Limb (tissue), 2 donors: Measurements from ENCODE around the gene LIPK.
A peak's percentile ranks its signal among the peaks of the same experiment; 100 is the strongest.
"Not testable (repeated sequence)": the region's sequence is repeated elsewhere in the genome, so short reads cannot be mapped to it uniquely, and the experiment has no call there.

ENCODE experiments used
- DNase-seq, 2 donors: peaks; one replicate each; pipeline ENCODE4 v3.0.0-alpha.2; 2016; ENCODE audit errors: extremely low spot score in 2 of 2

Gene LIPK

GRCh38 chr10:88715517-88715916, 9.5 kb downstream of the LIPK start:
- no peak for DNase-seq

DNA sequence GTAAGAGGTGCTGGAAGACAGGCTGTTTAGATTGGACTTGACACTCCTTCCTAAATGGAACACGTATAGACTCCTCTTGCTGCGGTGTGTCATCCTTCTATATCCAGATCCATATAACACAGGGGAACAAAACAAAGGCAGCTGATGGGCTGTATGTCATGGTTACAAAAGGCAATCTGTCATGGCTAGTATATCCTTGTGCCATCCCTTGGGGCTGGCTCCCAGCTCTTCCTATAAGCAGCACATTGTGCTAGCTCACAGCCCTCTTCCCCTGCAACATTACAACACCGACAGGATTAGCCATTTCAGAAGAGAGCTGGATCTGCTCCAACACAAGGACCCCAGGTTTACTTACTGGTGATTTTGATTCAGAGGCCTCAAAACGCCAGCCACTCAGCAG, 15.3 kb downstream of the LIPK start:
- no peak for DNase-seq

DNA sequence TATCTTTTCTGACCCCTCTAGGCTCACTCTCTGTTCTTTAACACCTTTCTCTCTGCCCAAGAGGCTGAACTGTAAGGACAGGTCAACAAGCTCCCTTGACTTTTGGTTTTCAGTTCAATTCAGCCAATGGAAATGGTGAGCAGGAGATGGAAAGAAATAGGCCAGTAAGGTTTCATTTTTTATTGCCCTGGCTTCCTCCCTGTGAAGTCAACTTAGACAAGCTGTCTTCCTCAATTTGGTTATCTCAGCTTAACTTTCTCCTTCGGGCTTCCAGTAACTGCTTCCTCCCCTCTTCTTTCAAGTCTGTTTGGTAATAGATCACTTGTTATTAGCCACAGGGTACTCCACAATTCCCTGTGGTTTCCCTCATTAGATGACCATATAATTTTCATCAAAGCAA, 19.7 kb downstream of the LIPK start:
- no peak for DNase-seq

GRCh38 chr10:88728107-88728763, 22.2 kb downstream of the LIPK start:
- no peak for DNase-seq

GRCh38 chr10:88730864-88731263, 24.8 kb downstream of the LIPK start:
- DNase-seq: no peak

DNA sequence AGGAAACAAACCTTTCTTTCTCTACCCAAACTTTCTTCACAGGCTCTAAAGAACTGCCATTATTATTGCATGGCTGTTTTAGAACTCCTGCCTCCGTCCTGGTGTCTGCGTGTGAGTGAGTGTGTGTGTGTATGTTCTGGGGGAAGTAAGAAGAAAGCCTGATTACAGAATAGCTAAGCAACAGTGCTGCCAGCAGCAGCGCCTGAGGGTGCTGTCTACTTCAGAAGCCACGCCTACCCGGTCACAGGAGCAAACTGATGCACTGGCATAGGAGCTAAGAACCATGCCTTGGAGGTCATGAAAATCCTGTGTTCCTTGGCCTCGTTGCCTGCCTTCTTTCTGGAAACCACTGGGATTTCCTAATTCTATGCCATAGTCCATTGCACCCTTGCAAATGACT, 25.2 kb downstream of the LIPK start:
- DNase-seq: no peak

GRCh38 chr10:88733215-88733614, 27.2 kb downstream of the LIPK start:
- no peak for DNase-seq

DNA sequence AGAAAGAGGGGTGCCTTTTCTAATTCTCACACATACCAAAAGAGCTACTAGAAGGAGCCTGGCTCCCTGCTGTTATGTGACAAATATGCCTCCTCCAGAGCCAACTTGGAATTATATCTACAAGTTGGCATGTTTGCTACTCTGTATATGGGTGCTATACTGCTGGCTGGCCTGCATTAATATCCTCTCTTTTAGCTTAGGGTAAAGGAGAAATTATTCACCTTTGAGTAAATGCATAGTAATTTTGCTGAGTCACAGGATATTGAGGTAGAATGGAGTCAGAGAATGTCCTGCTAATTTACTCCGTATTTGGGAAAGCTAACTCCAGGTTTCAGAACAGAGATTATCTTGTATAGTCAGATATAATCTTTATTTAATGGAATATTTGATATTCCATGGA, 29.6 kb downstream of the LIPK start:
- no peak for DNase-seq

- DNase-seq: not testable (repeated sequence)
Observed at GRCh38 chr10:88741921-88742320, 35.9 kb downstream of the LIPK start.

- no peak for DNase-seq
Observed at GRCh38 chr10:88742448-88742847, 36.4 kb downstream of the LIPK start.

- no peak for DNase-seq
Observed at GRCh38 chr10:88744002-88744401, 38.0 kb downstream of the LIPK start.

DNA sequence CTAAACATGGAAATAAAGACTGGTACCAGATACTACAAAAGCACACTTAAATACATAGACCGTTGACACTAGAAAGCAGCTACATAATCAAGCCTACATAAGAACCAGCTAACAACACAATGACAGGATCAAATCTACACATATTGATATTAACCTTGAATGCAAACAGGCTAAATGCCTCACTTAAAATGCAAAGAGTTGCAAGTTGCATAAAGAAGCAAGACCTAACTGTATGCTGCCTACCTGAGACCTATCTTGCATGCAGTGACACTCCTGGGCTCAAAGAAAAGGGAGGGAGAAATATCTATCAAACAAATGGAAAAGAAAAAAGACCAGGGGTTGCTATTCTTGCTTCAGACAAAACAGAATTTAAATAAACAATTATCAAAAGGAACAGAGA, 39.6 kb downstream of the LIPK start:
- no peak for DNase-seq

DNA sequence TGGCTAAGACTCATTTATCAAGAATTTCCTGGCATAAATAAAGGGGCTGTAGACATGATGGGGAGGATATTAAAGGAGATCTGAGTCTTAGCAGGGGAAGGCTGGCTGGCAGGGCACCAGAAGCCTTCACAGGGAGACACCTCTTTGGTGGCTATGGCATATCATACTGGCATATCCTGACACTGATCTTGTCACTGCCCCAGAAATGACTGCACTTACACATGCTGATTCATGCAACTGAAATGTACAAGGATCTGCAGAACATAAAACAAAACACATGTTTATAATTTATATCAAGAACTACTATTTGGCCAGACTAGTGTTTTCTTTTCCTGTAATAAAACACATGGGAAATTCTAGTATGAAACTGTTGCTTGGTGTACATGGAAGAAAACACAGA, 48.2 kb downstream of the LIPK start:
- peak in 1 of 2 donors; percentile 34 for DNase-seq

GRCh38 chr10:88755753-88756152, 49.7 kb downstream of the LIPK start:
- DNase-seq: no peak

DNA sequence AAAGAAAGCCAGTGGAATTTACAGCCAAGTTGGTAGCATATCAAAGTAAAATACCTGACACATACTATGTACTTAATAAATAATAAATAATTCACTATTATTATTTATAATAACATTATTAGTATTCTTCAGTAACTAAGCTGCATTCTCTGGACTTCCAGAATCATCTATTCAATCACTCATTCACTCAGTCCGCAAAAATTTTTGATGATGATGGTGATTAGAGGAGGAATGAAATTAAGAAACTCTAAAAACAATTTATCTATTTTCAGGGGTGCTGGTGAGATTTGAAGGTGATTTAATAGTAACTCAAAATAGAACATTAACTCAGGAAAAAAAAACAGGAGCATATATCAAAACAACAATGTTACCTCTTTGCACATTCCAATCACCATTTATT, 50.6 kb downstream of the LIPK start:
- DNase-seq: no peak

DNA sequence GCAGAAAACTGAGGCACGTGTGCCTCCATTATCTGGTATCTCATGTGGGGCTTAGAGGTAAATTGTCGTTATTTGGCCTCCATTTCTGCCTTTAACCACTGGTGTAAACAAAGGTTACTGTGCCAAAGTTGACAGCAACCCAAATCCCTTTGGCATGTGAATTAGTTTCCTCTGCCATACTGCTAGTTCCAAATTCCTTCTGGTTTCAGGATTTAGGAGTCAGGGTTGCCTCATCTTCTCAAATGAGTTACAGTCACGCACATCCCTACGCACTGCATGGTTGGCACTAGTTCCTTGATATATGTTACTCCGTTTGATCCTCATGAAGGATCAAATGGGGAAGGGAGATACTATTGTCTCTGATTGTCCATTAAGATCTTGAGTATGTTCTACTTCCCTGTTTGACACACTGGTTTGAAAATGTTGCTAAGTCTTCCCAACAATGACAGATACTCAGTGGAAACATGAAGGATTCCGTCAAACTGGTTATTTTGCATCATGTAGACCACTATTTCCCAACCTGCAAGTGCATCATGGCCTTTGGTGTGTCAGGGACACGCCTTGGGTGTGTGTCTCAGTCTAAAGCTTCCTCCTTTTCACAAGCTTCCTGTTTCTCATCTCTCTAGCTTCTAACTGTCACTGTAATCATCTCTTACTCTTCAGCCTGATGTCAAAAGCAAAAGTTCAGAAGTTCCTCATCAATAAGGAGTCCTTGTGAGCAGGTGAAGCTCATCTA, 53.5 kb downstream of the LIPK start, which contains the start of gene LIPN:
Gene LIPN, plus strand, starts transcription at position 655 of the 736 bp plus-strand sequence. CDS start 1,386 bp downstream, outside the sequence.
- no peak for DNase-seq

GRCh38 chr10:88762906-88763305, 56.9 kb downstream of the LIPK start:
- DNase-seq: no peak

- no peak for DNase-seq
Observed at GRCh38 chr10:88763441-88763840, 57.4 kb downstream of the LIPK start.

DNA sequence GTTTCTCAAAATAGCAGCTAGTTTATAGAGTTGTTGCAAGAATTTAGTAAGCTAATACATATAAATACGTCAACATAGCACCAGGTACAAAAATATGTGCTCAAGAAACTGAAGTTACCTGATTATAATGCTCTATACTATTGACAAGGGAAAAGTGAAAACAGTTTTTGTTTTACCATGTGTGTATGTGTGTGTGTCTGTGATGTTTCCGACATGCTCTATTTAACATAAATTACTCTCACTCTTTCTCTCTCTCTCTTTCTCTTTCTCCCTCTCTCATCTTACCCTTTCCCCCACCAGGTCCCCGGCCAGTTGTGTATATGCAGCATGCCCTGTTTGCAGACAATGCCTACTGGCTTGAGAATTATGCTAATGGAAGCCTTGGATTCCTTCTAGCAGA, 58.1 kb downstream of the LIPK start:
- DNase-seq: no peak

GRCh38 chr10:88765816-88766215, 59.8 kb downstream of the LIPK start:
- DNase-seq: no peak

- no peak for DNase-seq
Observed at GRCh38 chr10:88769384-88769783, 63.3 kb downstream of the LIPK start.

GRCh38 chr10:88781206-88781605, 75.2 kb downstream of the LIPK start:
- DNase-seq: no peak

DNA sequence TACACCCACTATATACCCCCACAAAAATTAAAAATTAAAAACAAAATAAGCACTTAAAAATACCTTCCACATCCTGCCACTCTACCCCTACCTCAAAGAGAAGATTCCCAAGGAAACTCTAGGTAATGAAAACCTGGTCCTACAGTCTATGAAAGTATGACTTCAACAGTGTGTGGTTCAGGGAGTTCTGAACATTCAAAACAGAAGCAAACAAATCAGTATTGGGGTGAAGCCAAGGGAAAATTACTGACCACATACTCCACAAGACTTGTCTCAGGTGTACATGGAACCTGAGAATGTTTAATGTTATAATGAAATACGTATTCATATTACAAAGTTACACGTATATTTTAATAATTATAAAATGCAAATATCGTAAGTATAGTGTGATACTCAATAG, 76.2 kb downstream of the LIPK start:
- DNase-seq: no peak
